Aorta (tissue), 5 donors: ENCODE measurements around the gene FNIP1. TPM values are rescaled to one million over a fixed set of nuclear protein-coding genes. Genes with fewer than 3 reads are reported as not detected.

Source experiments
- ATAC-seq: fragments of 200-7000 bp; cut with Tn5 transposase; one replicate; pipeline ENCODE4 v1.9.1; 2022; ENCODE audit warnings: moderate library complexity; ENCODE audit not compliant: low FRiP score
- DNase-seq, 2 donors: peaks; one replicate each; pipeline ENCODE4 v3.0.0-alpha.2; 2020
- H3K27ac ChIP-seq, 2 donors: one replicate each; pipeline ENCODE4 v1.5.1; 2013; ENCODE audit warnings: low read length in 2 of 2, mild to moderate bottlenecking in 2 of 2, moderate library complexity in 2 of 2, control low read depth in 1 of 2, inconsistent platforms in 1 of 2, low read depth in 1 of 2
- H3K27me3 ChIP-seq, 2 donors: one replicate each; pipeline ENCODE4 v1.6.1; 2013; ENCODE audit warnings: control low read depth in 1 of 2, low read length in 1 of 2, mild to moderate bottlenecking in 1 of 2, moderate library complexity in 1 of 2; ENCODE audit not compliant: insufficient read depth in 2 of 2, control insufficient read depth in 1 of 2
- H3K36me3 ChIP-seq, 2 donors: one replicate each; pipeline ENCODE4 v1.6.1; 2013; ENCODE audit warnings: control low read depth in 1 of 2, low read length in 1 of 2, mild to moderate bottlenecking in 1 of 2; ENCODE audit not compliant: insufficient read depth in 2 of 2, control insufficient read depth in 1 of 2
- H3K4me1 ChIP-seq, 2 donors: one replicate each; pipeline ENCODE4 v1.6.1; 2013; ENCODE audit warnings: low read length in 2 of 2, control low read depth in 1 of 2, mild to moderate bottlenecking in 1 of 2, moderate library complexity in 1 of 2; ENCODE audit not compliant: insufficient read depth in 2 of 2, control insufficient read depth in 1 of 2
- H3K4me3 ChIP-seq, 2 donors: one replicate each; pipeline ENCODE4 v1.5.1; 2013; ENCODE audit warnings: low read length in 2 of 2, control low read depth in 1 of 2, mild to moderate bottlenecking in 1 of 2
- H3K9me3 ChIP-seq: one replicate; pipeline ENCODE4 v1.6.1; 2013; ENCODE audit warnings: mild to moderate bottlenecking, low read length; ENCODE audit not compliant: control insufficient read depth
- WGBS, 2 donors: extraction: QIAGEN DNeasy Blood & Tissue Kit; methylation state at CpG; one replicate each; pipeline ENCODE4 v1.1.7; 2013; 5-methylcytosine and 5-hydroxymethylcytosine counted together
- intact Hi-C, 2 donors: fragments of 100-400 bp; cut with DNase I; formaldehyde crosslinking; loops; one replicate each; pipeline versions ENCODE4 v1.14.2 to v1.15.0; 2022
- polyA plus RNA-seq, 2 donors: library from polyadenylated mRNA; stranded (reverse); fragments of 200-250 nt; gene quantifications; one replicate each; pipeline ENCODE4 v1.2.3, GENCODE V29; 2013
- total RNA-seq, 2 donors: library from RNA; stranded (reverse); fragmentation: NEBNext Ultra II Directional; extraction: Animal tissue kit (Norgen Biotek cat#: 25700); gene quantifications; one replicate each; pipeline ENCODE4 v1.2.1, GENCODE V29; 2021
- donor health status: healthy with polysubstance abuse.
- donor health status: Bipolar disorder and iron deficiency.
- donor health status: DM: no; HTN: no; CAD: no.
- donor health status: DM: no; HTN: no; CAD: no.
- donor health status: DM: yes; HTN: yes; CAD: no.

Gene FNIP1
- total and polyA plus RNA-seq, 4 donors, result 4.0 to 50.0 (median 24.6) TPM

DNA sequence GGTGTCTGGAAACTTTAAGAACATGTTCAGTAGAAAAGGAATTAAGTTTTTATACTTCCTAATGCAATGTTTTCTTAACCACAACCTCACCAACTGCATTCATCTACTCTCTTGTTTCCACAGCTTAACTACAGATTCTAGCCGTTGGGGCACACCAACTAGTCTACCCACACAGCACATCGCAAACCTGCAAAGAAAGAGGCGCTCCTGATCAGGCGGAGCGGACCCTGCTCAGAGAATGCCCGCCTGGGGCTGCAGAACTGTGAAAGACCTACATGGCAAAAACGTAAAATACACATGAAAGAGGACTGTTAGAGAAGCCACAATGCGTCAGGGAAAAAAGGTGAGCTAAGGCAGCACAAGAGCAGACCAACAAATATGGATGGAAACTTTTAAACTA is 86.4 kb downstream of the FNIP1 start:
- 91 to 92% methylated on average over 8 of the region's 8 CpGs for WGBS, 2 donors
- no peak for ATAC-seq
- no peak overlapping the region for H3K4me3 ChIP-seq
- H3K27ac ChIP-seq, result no peak overlapping the region
- no peaks in the 10 kb centered on the region for H3K9me3 ChIP-seq
- intact Hi-C loops, result no loop called here
- no peaks in the 10 kb centered on the region for H3K27me3 ChIP-seq
- H3K4me1 ChIP-seq, result peaks cover 0 to 2% of the 10 kb centered on the region in 2 donors
- H3K36me3 ChIP-seq, result no peaks in the 10 kb centered on the region
- DNase-seq, result no peak

DNA sequence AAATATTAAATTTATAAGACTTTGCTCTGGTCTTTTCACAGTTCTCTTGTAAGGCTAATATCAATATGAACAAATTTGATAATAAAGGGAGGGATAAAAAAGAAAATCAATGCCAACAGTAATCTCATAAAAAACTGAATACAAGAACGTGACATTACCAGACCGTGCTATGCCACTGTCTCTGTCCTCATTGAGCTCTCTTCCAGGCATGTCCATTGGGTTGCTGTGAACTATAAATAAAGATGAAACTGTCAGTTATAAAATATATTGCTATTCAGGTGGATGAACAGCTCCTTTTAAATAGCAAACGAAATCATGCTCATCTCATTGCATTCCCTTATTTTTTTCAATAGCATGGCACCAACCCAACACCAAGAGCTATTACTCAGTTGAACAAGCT is 87.8 kb downstream of the FNIP1 start:
- H3K9me3 ChIP-seq, result no peaks in the 10 kb centered on the region
- H3K4me1 ChIP-seq, result peaks cover 0 to 2% of the 10 kb centered on the region in 2 donors
- no peak overlapping the region for H3K4me3 ChIP-seq
- ATAC-seq (no peak), DNase-seq (no peak)
- H3K27me3 ChIP-seq, result no peaks in the 10 kb centered on the region
- no peaks in the 10 kb centered on the region for H3K36me3 ChIP-seq
- H3K27ac ChIP-seq, result no peak overlapping the region
- intact Hi-C loops, result no loop called here
- 74 to 84% methylated on average over 3 of the region's 3 CpGs for WGBS, 2 donors

DNA sequence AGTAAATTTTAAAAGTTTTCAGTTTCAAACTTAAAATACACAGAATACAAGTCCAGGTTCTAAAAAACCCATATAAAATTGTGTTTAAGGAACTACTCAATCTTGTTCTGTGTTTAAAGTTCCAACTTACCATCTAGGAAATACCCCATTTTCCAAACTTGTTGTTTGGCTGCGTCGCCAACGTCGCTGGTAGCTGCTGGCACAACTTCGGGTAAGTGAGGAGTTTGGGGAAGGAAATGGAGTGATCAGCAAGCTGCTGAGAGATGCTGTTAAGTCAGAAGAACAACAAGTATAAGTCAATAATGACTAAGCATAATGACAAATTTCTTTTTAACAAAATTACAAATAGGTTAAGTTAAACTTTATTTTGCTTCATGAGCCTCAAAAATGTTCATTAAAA is 90.5 kb downstream of the FNIP1 start:
- WGBS, 2 donors, result 75 to 76% methylated on average over 5 of the region's 5 CpGs
- Histone ChIP-seq H3K36me3 (peaks cover 0 to 3% of the 10 kb centered on the region in 2 donors), H3K27ac (no peak overlapping the region), H3K4me1 (peaks cover 0 to 2% of the 10 kb centered on the region in 2 donors), H3K4me3 (no peak overlapping the region), H3K27me3 (no peaks in the 10 kb centered on the region), H3K9me3 (no peaks in the 10 kb centered on the region)
- intact Hi-C loops, result no loop called here
- peak in 1 of 2 donors; percentile 53 for DNase-seq
- ATAC-seq, result no peak

DNA sequence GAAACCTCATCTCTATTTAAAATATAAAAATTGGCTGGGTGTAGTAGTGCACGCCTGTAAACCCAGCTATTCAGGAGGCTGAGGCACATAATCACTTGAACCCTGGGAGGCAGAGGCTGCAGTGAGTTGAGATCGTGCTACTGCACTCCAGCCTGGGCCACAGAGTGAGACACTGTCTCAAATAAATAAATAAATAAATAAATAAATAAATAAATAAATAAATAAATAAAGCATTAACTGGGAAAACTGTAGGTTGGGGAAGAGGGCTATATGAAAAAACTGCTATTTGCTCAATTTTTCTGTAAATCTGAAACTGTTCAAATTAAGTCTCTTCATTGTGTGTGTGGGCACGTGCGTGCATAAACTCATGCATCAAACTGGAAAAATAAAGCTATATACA is 101.9 kb downstream of the FNIP1 start:
- ATAC-seq (no peak), DNase-seq (no peak)
- Histone ChIP-seq H3K9me3 (no peaks in the 10 kb centered on the region), H3K4me3 (no peak overlapping the region), H3K36me3 (peaks cover 0 to 2% of the 10 kb centered on the region in 2 donors), H3K4me1 (no peaks in the 10 kb centered on the region), H3K27ac (no peak overlapping the region), H3K27me3 (no peaks in the 10 kb centered on the region)
- 96 to 97% methylated on average over 4 of the region's 4 CpGs for WGBS, 2 donors
- intact Hi-C loops, result no loop called here

DNA sequence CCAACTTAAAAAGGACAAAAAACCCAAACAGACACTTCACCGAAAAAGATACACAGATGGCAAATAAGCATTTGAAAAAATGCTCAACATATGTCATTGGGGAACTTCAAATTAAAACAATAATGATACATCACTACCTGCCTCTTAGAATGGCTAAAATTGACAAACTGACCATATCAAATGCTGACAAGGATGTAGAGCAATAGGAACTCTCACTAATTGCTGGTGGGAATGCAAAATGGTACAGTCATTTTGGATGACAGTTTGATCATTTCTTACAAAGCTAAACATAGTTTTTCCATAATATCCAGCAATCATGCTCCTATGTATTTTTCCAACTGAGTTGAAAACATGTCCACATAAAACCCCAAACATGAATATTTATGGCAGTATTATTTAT is 102.9 kb downstream of the FNIP1 start:
- intact Hi-C loops, result no loop called here
- no peaks in the 10 kb centered on the region for H3K27me3 ChIP-seq
- H3K4me1 ChIP-seq, result no peaks in the 10 kb centered on the region
- H3K36me3 ChIP-seq, result peaks cover 0 to 2% of the 10 kb centered on the region in 2 donors
- 95 to 97% methylated on average over 1 of the region's 1 CpG for WGBS, 2 donors
- no peaks in the 10 kb centered on the region for H3K9me3 ChIP-seq
- DNase-seq (no peak), ATAC-seq (no peak)
- H3K4me3 ChIP-seq, result no peak overlapping the region
- H3K27ac ChIP-seq, result no peak overlapping the region

DNA sequence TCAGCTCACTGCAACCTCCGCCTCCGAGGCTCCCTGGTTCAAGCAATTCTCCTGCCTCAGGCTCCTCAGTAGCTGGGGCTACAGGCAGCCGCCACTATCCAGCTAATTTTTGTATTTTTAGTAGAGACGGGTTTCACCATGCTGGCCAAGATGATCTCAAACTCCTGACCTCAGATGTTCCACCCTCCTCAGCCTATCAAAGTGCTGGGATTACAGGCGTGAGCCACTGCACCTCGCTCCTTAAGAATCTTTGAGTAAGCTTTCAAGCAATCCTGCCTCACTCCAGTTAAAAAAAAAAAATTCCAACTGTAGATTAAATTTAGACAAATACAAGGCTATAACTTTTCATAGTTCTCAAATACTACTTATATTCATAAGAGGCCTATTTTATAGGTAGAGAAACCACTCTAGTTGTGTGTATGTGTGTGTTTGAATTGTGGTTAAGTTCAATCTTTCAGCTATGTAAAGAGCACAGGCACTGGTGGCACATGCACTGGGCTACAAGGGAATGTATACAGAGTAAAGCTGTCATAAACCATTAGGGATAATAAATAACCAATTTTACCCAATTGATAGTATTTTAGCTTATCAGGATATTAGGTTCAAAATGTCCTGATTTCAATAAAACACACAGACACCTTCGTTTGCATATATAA is 111.2 kb downstream of the FNIP1 start:
- DNase-seq (no peak), ATAC-seq (no peak)
- Histone ChIP-seq H3K9me3 (no peaks in the 10 kb centered on the region), H3K27me3 (no peaks in the 10 kb centered on the region), H3K27ac (no peak overlapping the region), H3K36me3 (no peaks in the 10 kb centered on the region), H3K4me3 (no peak overlapping the region), H3K4me1 (no peaks in the 10 kb centered on the region)
- WGBS, 2 donors, result 54 to 60% methylated on average over 7 of the region's 7 CpGs
- intact Hi-C loops, result no loop called here

DNA sequence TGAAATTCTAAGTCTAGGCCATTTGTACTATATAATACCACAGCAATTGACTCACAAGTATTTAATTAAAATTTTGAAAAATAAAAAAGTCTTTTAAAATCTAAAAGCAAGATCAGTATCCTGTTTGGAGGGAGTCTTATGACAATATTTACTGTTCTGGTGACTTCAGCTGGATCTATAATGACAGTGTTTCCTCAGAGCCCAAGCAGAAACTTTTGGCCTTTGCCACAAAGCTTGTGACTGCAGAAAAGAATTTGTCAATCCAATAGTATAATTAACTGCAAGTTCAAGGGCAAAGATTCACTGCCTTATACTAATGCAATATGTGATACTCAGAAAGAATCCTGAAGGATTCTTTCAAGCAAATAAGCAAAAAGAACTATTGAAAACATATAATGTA is 112.2 kb downstream of the FNIP1 start:
- no peak overlapping the region for H3K27ac ChIP-seq
- ATAC-seq, result no peak
- intact Hi-C loops, result no loop called here

DNA sequence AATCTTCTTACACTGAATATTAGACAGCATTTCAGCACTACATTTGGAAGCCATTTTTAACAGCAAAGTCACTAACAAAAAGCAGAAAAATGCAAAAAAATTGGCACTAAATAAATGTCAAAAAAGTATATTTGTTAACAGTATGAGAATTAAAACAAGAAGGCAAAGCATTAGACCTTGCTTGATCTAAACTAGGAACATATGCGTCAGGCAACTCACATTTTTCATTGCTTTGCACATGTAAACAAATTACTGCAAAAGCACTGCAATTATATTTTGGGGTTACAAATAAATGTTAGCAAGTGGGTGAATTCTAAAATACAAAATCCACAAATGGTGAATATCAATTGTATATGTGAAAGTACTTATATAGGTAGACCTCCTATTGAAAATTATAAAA is 112.8 kb downstream of the FNIP1 start:
- intact Hi-C loops, result no loop called here
- WGBS, 2 donors, result 90 to 91% methylated on average over 1 of the region's 1 CpG
- H3K36me3 ChIP-seq, result peaks cover 0 to 3% of the 10 kb centered on the region in 2 donors

More for the DNA sequence above, 112.2 kb downstream of the FNIP1 start:
- no peaks in the 10 kb centered on the region for H3K9me3 ChIP-seq
- no peaks in the 10 kb centered on the region for H3K27me3 ChIP-seq
- no peak for DNase-seq
- no peaks in the 10 kb centered on the region for H3K4me1 ChIP-seq
- peaks cover 0 to 3% of the 10 kb centered on the region in 2 donors for H3K36me3 ChIP-seq
- no peak overlapping the region for H3K4me3 ChIP-seq

DNA sequence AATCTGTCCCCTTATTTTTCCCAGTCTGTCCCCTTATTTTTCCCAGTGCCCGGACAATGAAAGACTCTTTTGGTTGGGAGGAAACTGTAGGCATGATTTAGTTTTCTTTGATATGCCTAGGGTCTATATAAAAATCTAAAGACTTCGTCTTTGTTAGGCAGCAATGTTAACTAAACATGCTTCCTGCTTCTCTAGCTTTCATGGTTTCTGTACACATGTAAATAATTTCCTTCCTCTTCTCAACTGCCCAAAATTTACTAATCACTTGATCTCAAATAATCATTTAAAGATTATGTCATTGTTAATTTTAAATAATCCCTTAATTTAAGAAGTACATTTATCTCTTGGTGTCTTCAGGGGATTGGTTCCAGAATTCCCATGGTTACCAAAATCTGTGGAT is 114.0 kb downstream of the FNIP1 start:
- ATAC-seq, result no peak
- no peak overlapping the region for H3K27ac ChIP-seq
- peaks cover 0 to 3% of the 10 kb centered on the region in 2 donors for H3K36me3 ChIP-seq
- no peaks in the 10 kb centered on the region for H3K27me3 ChIP-seq
- no peaks in the 10 kb centered on the region for H3K4me1 ChIP-seq
- 93 to 96% methylated on average over 2 of the region's 2 CpGs for WGBS, 2 donors
- no peaks in the 10 kb centered on the region for H3K9me3 ChIP-seq
- intact Hi-C loops, result no loop called here
- DNase-seq, result no peak
- H3K4me3 ChIP-seq, result no peak overlapping the region

More for the DNA sequence above, 112.8 kb downstream of the FNIP1 start:
- no peaks in the 10 kb centered on the region for H3K4me1 ChIP-seq
- no peak overlapping the region for H3K27ac ChIP-seq
- H3K27me3 ChIP-seq, result no peaks in the 10 kb centered on the region
- H3K4me3 ChIP-seq, result no peak overlapping the region
- no peaks in the 10 kb centered on the region for H3K9me3 ChIP-seq
- no peak for ATAC-seq
- no peak for DNase-seq
